Neural progenitor cell (in vitro differentiated cells): Measurements from ENCODE around the gene DAP.

ENCODE experiments used
- CTCF ChIP-seq: fragments of 200-600 bp; sonication (generic); IDR thresholded peaks from 2 replicates; pipeline ENCODE4 v1.5.1; 2017; ENCODE audit warnings: antibody characterized with exemption, mild to moderate bottlenecking
- EZH2phosphoT487 ChIP-seq: fragments of 200-600 bp; sonication (generic); IDR thresholded peaks from 2 replicates; pipeline ENCODE4 v1.6.1; 2017; ENCODE audit warnings: antibody characterized with exemption

GRCh38 chr5:10676224-10676623 lies 84.8 kb downstream of the DAP start:
- TF ChIP-seq EZH2phosphoT487 = no peak
- no peak for TF ChIP-seq CTCF
